Stimulated activated CD8-positive, alpha-beta memory T cell treated with anti-CD3 and anti-CD28 coated beads, Interleukin-2, amount 100 ng/mL, for 1 hour (primary cell): ENCODE measurements around the gene HSPB8.

Experiments used
- DNase-seq, 2 donors: peaks; one replicate each; pipeline ENCODE4 v3.0.0-alpha.2; 2020; ENCODE audit warnings: low read depth in 2 of 2

HSPB8 gene

DNA sequence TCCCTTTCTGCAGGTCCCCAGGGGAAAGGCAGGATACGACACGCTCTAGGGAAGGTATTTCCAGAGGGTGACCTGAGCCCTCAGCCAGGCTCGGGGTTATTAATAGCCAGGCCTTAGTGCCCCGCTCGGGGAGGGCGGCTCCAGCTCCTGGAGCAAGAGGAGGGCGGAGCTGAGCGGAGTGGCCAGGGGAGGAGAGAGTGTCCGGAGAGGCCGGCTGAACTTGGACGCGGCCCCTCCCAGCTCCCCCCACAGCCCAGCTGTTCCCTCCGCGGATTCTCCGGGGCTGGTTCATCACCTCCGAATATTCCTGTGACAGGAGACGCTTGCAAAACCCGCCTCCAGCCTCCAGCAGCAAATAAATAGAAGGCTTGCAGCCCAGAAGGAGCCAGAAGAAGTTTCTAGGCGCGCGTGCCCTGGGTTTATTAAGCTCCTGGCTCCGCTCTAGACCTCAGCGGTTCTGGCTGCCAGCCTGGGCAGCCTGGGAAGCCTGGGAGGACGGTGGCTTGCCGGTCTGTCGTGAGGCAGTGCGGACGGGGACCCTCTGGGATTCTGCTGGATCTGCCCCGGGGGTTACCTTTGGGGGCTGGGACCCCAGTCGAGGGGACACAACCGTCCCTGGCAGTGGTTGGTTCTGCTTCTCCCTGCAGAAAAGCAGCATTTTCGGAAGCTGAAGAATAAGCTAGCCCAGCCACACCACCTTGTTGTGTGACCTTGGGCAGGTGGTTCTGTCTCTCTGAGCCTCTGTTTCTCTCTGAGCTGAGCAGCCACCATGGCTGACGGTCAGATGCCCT is at the start of gene HSPB8:
Gene HSPB8, plus strand, starts transcription at position 388 of the 791 bp plus-strand sequence. Its CDS starts 382 bp downstream, at position 770.
- no peak for DNase-seq

- no peak for DNase-seq
These were observed 48.8 kb upstream of the HSPB8 start for GRCh38 chr12:119129827-119130434.

DNA sequence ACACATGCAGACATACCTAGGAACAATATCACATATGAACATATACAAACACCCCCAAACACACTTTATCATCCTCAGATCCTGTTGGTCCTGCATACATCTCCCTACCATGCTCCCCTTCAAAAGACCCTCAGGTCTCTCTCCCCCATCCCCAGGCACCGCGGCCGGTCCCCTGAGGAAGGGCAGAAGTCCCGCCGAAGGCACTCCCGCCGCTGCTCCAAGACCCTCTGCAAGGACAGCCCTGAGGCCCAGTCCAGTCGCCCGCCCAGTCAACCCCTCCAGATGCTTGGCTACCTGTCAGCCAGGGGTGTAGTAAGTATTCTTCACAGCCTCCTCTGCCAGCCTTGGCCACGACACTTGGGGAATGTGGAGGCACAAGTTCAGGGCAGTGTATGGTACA is 48.2 kb upstream of the HSPB8 start:
- no peak for DNase-seq

DNA sequence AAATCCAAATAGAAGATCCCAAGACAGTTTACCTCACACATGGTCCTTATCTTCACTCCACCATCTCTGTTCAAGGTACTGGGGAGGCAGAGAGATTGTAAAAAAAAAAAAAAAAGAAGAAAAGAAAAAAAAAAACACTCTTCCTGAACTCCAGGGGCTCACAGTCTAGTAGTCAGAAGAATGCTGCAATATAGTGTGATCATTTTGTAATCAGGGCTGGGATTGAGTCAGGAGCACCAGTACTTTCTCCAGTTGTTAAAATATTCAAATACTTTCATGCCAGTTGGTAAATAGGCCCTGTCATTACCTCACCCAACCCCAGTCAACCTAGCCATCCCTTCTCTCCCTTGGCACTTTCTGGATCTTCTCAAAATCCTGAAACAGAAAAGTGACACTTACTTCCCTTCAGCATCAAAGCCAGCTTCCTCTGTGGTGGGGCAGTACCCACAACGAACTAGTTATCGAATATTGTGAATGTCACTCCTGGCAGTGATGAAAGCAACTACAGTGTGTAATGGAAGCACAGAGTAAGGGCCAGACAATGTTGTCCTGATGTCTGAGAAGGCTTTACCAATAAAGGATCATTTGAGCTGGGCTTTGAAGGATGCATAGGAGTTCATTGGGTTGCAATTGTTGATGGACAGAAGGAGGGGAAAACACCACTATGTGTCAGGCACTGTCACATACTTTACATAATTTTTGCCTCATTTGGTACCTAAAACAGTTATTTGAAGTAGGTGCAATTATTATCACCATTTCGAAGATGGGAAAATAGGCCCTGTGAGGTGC is 44.3 kb upstream of the HSPB8 start:
- DNase-seq = no peak

DNA sequence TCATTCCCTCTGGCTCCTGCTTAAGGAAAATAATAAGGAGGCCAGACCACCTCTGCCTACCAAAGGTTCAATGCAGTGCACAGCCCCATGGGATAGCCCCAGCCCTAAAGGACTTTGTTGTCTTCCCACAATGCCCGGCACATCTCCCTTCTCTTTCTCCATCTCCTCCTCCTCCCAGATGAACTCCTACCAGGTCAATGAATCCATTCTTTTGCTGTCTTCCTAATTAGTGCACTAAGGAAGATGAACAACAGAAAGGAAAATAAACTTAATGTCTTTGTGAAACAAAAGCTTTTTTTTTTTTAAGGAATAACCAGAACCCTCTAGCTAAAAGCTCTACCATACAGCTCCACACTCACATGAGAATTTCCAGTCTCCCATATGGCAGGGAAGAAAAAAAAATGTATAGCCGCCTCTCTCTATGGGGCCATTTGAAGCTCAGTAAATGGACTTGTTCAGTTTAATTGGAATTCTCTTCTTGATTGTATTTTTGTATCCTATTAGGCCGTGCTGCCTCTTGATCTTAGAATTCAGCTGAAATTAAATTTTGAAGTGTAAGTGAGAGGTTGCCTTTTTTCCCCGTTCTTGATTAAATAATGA is 41.8 kb upstream of the HSPB8 start:
- no peak for DNase-seq

DNA sequence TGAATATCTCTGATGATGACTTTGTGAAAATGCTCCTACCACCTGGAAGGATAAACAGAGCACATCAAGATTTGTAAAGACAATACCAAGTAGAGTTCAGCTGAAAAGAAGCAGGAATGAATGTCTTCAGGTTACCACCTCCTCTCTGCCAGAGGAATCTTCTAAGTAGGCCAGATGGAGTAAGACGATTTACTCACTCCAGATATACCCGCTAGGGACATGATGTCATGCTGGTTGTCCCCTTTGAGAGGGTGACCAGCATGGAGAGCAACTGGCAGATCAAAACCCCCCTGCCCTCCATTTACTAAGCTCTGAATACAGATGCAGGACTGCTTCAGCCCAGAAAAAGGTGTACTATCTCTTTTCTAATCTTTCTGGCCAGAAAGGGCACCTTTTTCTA is 39.3 kb upstream of the HSPB8 start:
- no peak for DNase-seq

GRCh38 chr12:119145367-119145766 is 33.4 kb upstream of the HSPB8 start:
- no peak for DNase-seq

DNA sequence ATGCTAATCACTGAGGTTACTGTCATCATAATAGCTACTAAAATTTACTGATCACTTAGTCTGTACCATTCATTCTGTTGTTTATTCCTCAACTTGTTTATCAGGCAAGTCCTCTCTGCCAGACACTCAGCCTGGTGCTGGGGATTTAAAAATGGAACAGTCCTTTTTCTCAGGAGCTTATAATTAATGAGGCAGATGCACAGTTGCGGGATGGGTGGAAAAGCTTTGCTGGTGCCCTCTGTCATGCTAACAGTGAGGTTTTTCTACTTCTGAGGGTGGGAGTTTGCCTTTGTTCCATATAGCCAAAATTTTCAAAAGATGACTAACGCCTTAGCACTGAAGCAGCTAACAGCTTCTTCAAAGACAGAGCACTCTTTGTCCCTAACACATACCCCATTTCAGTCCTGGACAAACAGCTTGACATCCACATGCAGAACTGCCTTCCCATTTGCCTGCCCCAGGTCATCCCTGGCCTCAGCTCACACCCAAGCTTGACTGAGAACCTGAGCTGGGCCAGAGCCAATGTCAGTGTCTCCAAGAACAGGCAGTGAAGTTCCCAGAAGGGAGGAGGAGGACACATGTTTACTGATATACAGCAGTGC is 30.8 kb upstream of the HSPB8 start:
- DNase-seq = no peak

DNA sequence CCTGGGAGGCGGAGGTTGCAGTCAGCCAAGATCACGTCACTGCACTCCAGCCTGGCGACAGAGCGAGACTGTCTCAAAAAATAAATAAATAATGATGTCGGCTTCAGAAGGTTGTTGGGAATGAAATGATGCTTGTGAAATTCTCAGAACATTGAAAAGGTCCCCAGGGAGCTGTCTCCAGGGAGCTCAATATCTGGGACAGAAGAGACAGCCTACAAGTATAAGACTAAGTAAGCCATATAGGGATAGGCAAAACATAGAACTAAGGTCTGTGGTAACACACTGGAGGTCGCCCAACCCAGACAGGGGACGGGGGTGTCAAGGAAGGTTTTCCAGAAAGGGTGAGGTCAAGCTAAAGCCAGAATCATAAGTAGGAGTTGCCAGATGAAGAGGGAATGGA is 29.5 kb upstream of the HSPB8 start:
- DNase-seq = no peak

- no peak for DNase-seq
These were observed 27.2 kb upstream of the HSPB8 start for GRCh38 chr12:119151445-119152026.

DNA sequence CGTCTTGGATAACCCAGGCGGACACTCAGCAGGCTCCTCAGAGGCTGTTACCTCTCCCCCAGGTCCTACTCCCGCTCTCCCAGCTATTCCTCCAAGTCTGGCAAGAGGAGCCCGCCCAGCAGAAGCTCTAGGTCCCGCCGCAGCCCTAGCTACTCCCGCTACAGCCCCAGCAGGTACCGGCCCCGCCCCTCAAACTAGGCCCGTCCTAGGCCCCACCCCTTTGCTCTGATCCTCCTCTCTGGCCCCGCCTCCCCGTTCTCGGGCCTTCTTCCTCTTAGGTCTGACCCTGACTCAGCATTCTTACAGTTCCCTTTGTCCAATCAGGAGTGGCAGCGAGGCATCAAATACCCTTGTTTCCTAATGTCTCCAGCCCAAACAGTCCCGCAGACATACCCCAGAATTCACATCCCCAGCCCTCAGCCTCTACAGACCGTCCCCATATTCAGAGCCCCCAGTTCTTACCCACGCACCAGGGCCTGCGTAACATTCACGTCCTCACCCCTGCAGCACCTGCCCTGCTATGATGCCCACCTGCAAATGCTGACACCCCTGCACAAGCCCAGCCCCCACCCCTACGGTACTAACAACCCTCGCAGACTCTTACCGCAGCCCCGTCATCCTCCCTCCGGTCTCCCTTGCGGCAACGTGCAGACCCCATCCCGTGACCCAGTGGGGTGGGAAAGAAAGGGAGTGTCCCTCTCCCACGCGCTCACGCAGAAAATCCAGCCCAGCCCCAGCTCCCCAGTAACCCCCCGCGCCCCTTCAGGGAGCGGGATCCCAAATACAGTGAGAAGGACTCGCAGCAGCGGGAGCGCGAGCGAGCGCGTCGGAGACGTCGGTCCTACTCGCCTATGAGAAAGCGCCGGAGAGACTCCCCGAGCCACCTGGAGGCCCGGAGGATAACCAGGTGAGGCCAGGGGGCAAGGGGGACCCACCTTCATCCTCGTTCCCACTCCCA is 25.0 kb upstream of the HSPB8 start:
- DNase-seq = no peak

- DNase-seq = no peak
These were observed 24.3 kb upstream of the HSPB8 start for GRCh38 chr12:119154435-119154818.

DNA sequence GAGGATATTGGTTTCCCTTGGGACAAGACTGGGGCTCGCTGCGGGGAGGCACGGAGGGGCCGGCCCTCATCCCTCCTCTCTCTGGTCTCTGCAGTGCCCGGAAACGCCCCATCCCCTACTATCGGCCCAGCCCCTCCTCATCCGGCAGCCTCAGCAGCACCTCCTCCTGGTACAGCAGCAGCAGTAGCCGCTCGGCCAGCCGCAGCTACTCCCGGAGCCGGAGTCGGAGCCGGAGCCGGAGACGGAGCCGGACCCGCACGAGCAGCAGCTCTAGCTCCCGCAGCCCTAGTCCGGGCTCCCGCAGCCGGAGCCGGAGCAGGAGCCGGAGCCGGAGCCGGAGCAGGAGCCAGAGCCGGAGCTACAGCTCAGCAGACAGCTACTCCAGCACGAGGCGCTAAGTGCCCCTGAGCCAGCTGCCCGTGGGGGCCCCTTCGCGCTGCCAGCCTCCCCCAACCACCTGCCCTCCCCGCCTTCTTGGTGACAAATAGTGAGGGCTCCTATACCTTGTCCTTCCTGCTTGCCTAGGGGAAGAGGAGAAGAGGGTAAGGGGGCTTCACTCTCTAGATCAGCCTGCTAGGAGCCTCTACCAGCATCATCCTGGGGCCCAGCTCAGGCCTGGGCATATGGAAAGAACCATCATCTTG is 22.2 kb upstream of the HSPB8 start:
- no peak for DNase-seq

DNA sequence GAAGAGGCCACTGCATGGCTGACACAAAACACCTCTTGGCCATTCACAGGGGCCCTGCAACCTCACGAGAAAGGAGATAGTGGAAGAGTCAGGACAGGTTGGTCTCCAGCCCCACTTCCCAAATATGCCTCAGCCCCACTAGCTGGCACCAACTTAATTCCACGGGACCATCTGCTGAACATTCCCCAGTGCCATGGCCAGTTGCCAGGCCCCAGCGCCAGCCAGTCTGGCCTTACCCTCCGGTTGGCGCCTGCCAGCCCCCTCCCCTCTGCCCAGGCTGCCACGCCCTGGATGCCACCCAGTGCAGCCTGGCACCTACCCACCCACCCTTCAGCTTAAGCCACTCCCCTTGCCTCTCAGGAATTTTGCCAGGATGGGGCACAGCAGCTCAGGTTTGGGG is 21.2 kb upstream of the HSPB8 start:
- no peak for DNase-seq

GRCh38 chr12:119157978-119158377 is 20.8 kb upstream of the HSPB8 start:
- DNase-seq = no peak

DNA sequence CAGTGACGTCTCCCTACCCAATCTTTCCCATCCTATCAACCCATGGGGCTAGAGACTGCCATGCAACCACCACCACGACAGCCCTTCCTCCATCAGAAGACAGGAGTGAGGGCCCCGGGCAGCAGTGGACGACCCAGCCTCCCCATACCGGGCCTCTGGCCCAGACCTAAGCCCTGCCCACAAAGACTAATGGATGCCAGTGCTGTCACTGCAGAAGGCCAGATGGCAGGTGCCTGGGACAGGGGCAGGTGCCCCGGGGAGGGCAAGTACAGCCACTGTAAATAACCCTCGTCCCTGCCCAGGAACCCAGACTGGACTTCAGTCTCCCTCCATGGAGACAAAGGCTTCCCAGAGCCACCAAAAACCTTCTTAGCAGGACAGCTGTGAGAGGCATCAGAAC is 20.3 kb upstream of the HSPB8 start:
- DNase-seq = no peak

DNA sequence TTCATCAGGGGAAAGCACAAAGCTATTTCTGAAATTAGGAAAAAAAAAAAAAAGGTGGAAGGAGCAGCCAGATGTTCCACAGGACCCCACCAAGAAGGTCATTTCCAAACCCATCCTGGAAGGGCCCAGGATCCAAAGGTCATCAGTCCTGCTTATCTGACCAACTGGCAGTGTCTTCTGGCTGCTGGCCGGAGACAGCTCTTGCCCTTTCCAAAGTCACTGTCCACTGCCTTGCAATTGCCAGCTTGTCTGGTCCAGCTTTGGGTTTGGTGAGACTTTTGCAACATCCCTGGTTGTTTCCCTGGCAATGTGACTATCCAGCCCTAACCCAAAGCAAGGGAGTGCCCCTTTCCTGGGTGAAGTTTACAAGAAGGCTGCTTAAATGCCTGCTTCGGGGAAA is 18.9 kb upstream of the HSPB8 start:
- DNase-seq = no peak

DNA sequence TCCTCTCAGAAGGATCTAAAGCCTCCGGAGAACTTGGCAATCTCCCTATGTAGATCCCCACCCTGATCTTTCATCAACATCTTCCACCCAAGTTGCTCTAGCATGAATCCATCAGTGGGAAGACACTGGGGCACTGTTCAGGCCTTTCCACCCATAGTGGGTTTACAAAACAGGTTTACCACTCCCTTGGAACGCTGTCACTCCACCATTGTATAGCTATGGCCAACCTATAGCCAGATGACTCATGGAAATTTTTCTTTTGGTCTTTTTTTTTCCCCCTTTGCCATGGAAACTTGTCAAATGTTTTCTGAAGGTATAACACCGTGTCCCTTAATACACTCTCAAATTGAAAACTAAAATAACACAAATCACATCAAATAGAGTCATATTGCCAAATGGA is 10.8 kb upstream of the HSPB8 start:
- DNase-seq = no peak

DNA sequence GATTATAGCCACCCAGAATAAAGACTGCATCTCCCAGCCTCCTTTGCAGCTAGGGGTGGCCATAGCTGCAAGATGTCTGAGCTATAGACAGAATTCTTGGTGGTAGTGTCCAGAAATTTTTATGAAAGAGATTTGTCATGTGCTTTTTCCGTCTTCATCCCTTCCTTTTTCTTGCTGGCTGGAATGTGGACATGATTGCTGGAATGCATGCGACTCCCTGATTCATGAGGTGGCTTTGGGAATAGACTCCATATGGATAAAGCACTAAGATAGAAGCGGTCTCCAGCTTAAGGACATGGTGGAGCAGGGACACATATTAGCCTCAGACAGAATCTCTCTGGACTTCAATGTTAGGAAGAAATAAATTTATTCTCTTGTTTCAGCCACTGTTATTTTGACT is 10.0 kb upstream of the HSPB8 start:
- DNase-seq = no peak

DNA sequence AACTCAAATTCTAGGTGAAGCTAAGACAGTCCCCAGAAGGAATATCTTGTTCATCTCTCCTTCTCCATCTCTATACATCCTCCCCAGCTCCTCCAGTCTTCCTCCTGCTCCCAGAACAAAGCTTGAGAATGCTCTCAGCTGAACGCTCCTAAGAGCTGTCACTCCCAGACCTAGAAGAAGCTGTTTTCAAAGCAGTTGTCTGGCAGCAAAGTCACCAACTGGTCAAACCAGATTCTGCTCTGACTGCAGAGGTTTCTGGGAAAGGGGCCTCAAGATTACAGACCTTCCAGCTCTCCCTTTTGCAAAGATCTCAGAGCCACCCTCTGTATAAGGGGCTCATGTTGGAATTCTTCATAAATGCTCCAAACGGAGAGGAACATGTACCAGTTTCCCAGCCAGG is 9.6 kb upstream of the HSPB8 start:
- DNase-seq = no peak
